ENCODE results near the gene CDC73. TPM values are rescaled to one million over a fixed set of nuclear protein-coding genes. Genes with fewer than 3 reads are reported as not detected.
"Not testable (repeated sequence)": the region's sequence is repeated elsewhere in the genome, so short reads cannot be mapped to it uniquely, and the experiment has no call there.

CDC73 gene
- total RNA-seq, 1 donor from 2014 or later, result 61.4 TPM

- no peak for DNase-seq (ENCODE audit: low spot score)
Observed at GRCh38 chr1:193113992-193114332, 7.9 kb upstream of the CDC73 start.

- DNase-seq (ENCODE audit: low spot score), result no peak
Observed at GRCh38 chr1:193114485-193115095, 7.2 kb upstream of the CDC73 start.

- DNase-seq (ENCODE audit: low spot score), result no peak
Observed at GRCh38 chr1:193115629-193116227, 6.1 kb upstream of the CDC73 start.

GRCh38 chr1:193117167-193117566, 4.7 kb upstream of the CDC73 start:
- not testable (repeated sequence) for DNase-seq (ENCODE audit: low spot score)

GRCh38 chr1:193118194-193118593, 3.6 kb upstream of the CDC73 start:
- no peak for DNase-seq (ENCODE audit: low spot score)

- DNase-seq (ENCODE audit: low spot score), result no peak
Observed at GRCh38 chr1:193118803-193119730, 2.8 kb upstream of the CDC73 start.

GRCh38 chr1:193120604-193121166, 1.1 kb upstream of the CDC73 start:
- DNase-seq (ENCODE audit: low spot score), result no peak

- DNase-seq (ENCODE audit: low spot score), result no peak
Observed at GRCh38 chr1:193123751-193124150, 1.9 kb downstream of the CDC73 start.

GRCh38 chr1:193125369-193125768, 3.5 kb downstream of the CDC73 start:
- no peak for DNase-seq (ENCODE audit: low spot score)

- no peak for DNase-seq (ENCODE audit: low spot score)
Observed at GRCh38 chr1:193131266-193131860, 9.5 kb downstream of the CDC73 start.

GRCh38 chr1:193140254-193140653, 18.4 kb downstream of the CDC73 start:
- no peak for DNase-seq (ENCODE audit: low spot score)

GRCh38 chr1:193141804-193142203, 20.0 kb downstream of the CDC73 start:
- DNase-seq (ENCODE audit: low spot score), result no peak

- DNase-seq (ENCODE audit: low spot score), result no peak
Observed at GRCh38 chr1:193142409-193142808, 20.6 kb downstream of the CDC73 start.

GRCh38 chr1:193143285-193143684, 21.5 kb downstream of the CDC73 start:
- DNase-seq (ENCODE audit: low spot score), result no peak

GRCh38 chr1:193144361-193144938, 22.6 kb downstream of the CDC73 start:
- no peak for DNase-seq (ENCODE audit: low spot score)

GRCh38 chr1:193144999-193145398, 23.2 kb downstream of the CDC73 start:
- DNase-seq (ENCODE audit: low spot score), result no peak

GRCh38 chr1:193156117-193156821, 34.4 kb downstream of the CDC73 start:
- no peak for DNase-seq (ENCODE audit: low spot score)

GRCh38 chr1:193156822-193157142, 35.0 kb downstream of the CDC73 start:
- no peak for DNase-seq (ENCODE audit: low spot score)

GRCh38 chr1:193157360-193157759, 35.5 kb downstream of the CDC73 start:
- no peak for DNase-seq (ENCODE audit: low spot score)

GRCh38 chr1:193176113-193176512, 54.3 kb downstream of the CDC73 start:
- no peak for DNase-seq (ENCODE audit: low spot score)

GRCh38 chr1:193176788-193177187, 55.0 kb downstream of the CDC73 start:
- DNase-seq (ENCODE audit: low spot score), result no peak
